A673 (cell line): Measurements from ENCODE around the gene ARL6IP1. TPM values are rescaled to one million over a fixed set of nuclear protein-coding genes. Genes with fewer than 3 reads are reported as not detected.

Source experiments
- BruUV-seq: library from RNA; stranded (reverse); fragments of 400-500 nt; replicated peaks from 2 replicates; lab custom pipeline; 2021; lab: Mats Ljungman, UMichigan
- CTCF ChIA-PET: fragments of 300-600 bp; sonication (Branson Sonifier 250); formaldehyde crosslinking; loops from one replicate; lab custom pipeline; 2022; ENCODE audit warnings: antibody characterized with exemption; lab: Charles Lee
- POLR2A ChIA-PET: fragments of 300-600 bp; sonication (Branson Sonifier 250); formaldehyde crosslinking; loops from one replicate; lab custom pipeline; 2022; ENCODE audit warnings: antibody characterized with exemption; ENCODE audit not compliant: low non-redundant PET; lab: Charles Lee
- DNase-seq: peaks from one replicate; pipeline ENCODE4 v3.0.0-alpha.2; 2015; ENCODE audit warnings: low spot score
- H3K27ac ChIP-seq: fragments of 200-600 bp; sonication (generic); 2 replicates; pipeline ENCODE4 v1.5.1; 2016; ENCODE audit warnings: mixed run types, low read depth, mild to moderate bottlenecking, mixed read lengths, antibody characterized with exemption, low read length; ENCODE audit not compliant: poor library complexity, severe bottlenecking
- H3K27me3 ChIP-seq: fragments of 200-600 bp; sonication (generic); replicated peaks from 2 replicates; pipeline ENCODE4 v1.6.1; 2017; ENCODE audit warnings: mixed run types, low read depth, mild to moderate bottlenecking, mixed read lengths, antibody characterized with exemption, low read length; ENCODE audit not compliant: insufficient read depth, poor library complexity
- H3K36me3 ChIP-seq: fragments of 200-600 bp; sonication (generic); 2 replicates; pipeline ENCODE4 v1.6.1; 2016; ENCODE audit warnings: mixed run types, mild to moderate bottlenecking, mixed read lengths, antibody characterized with exemption, low read length; ENCODE audit not compliant: insufficient read depth, poor library complexity, severe bottlenecking
- H3K4me1 ChIP-seq: fragments of 200-600 bp; sonication (generic); 2 replicates; pipeline ENCODE4 v1.6.1; 2017; ENCODE audit warnings: mixed run types, mild to moderate bottlenecking, mixed read lengths, antibody characterized with exemption, low read length; ENCODE audit not compliant: insufficient read depth, poor library complexity, severe bottlenecking
- H3K4me3 ChIP-seq: fragments of 200-600 bp; sonication (generic); 2 replicates; pipeline ENCODE4 v1.5.1; 2016; ENCODE audit warnings: low read depth, mixed run types, mild to moderate bottlenecking, mixed read lengths, low read length; ENCODE audit not compliant: poor library complexity, severe bottlenecking
- H3K9me3 ChIP-seq: fragments of 200-600 bp; sonication (generic); 2 replicates; pipeline ENCODE4 v1.6.1; 2016; ENCODE audit warnings: mixed run types, low read depth, mild to moderate bottlenecking, mixed read lengths, antibody characterized with exemption, low read length; ENCODE audit not compliant: poor library complexity, severe bottlenecking
- EZH2 ChIP-seq: fragments of 200-600 bp; sonication (generic); IDR thresholded peaks from 2 replicates; pipeline ENCODE4 v1.6.1; 2017; ENCODE audit warnings: borderline replicate concordance, low read depth, mild to moderate bottlenecking, mixed read lengths, antibody characterized with exemption, low read length; ENCODE audit not compliant: poor library complexity, severe bottlenecking
- intact Hi-C: fragments of 100-400 bp; cut with micrococcal nuclease; formaldehyde crosslinking; loops from one replicate; pipeline ENCODE4 v1.10.0; 2022; ENCODE audit not compliant: unreplicated experiment
- total RNA-seq: library from RNA; stranded (reverse); gene quantifications from 2 replicates; pipeline ENCODE4 v1.2.3, GENCODE V29; 2021
- TF ChIP-seq, protein P1 (sequence below): fragments of 300-800, 200-600 bp; sonication (generic); conservative IDR thresholded peaks from 2 replicates; pipeline ENCODE4 v1.5.1; 2017; ENCODE audit warnings: low read depth, mild to moderate bottlenecking, antibody characterized with exemption, low read length, moderate library complexity, mixed read lengths

ARL6IP1 gene
- total RNA-seq, 1 experiment from 2014 or later: 223 TPM

DNA sequence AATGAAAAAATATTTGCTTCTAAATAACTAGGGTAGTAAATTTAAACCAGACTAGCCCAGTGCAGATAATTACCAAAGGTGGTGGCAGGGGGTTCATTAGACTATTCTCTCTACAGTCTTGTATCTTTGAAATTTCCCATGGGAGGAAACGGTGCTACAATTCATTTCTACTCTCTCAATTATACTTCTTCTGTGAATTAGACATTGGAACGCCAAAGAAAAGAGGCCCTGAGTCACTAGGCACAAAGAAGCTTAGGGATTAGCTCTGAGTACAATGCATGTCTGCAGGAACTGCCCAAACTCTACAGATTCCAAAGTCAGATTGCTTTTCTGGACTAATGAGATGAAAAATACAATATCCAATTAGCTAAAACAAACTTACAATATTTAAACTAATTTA, 30.7 kb upstream of the ARL6IP1 start:
- no TSS peak for BruUV-seq
- Histone ChIP-seq H3K4me1 (peaks cover 12% of the 10 kb centered on the region), H3K36me3 (peaks cover 90% of the 10 kb centered on the region), H3K27ac (no peak overlapping the region), H3K27me3 (no peaks in the 10 kb centered on the region), H3K9me3 (no peaks in the 10 kb centered on the region), H3K4me3 (no peak overlapping the region)
- POLR2A ChIA-PET: interaction anchor here (0.6 to 0.7 kb wide), 2 partner anchors 14 to 30 kb away, joined by 3 to 6 read pairs; no protein-coding TSS in a partner anchor
- DNase-seq: peak; percentile 88
- intact Hi-C loops: loop anchor here (10.0 kb wide), 1 partner anchor 63 kb away; no protein-coding TSS in a partner anchor
- TF ChIP-seq, protein P1, sequence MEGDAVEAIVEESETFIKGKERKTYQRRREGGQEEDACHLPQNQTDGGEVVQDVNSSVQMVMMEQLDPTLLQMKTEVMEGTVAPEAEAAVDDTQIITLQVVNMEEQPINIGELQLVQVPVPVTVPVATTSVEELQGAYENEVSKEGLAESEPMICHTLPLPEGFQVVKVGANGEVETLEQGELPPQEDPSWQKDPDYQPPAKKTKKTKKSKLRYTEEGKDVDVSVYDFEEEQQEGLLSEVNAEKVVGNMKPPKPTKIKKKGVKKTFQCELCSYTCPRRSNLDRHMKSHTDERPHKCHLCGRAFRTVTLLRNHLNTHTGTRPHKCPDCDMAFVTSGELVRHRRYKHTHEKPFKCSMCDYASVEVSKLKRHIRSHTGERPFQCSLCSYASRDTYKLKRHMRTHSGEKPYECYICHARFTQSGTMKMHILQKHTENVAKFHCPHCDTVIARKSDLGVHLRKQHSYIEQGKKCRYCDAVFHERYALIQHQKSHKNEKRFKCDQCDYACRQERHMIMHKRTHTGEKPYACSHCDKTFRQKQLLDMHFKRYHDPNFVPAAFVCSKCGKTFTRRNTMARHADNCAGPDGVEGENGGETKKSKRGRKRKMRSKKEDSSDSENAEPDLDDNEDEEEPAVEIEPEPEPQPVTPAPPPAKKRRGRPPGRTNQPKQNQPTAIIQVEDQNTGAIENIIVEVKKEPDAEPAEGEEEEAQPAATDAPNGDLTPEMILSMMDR: no peak
- TF ChIP-seq EZH2: no peak
- CTCF ChIA-PET: interaction anchor here (0.6 kb wide), 1 partner anchor 348 kb away, joined by 3 read pairs; no protein-coding TSS in a partner anchor

DNA sequence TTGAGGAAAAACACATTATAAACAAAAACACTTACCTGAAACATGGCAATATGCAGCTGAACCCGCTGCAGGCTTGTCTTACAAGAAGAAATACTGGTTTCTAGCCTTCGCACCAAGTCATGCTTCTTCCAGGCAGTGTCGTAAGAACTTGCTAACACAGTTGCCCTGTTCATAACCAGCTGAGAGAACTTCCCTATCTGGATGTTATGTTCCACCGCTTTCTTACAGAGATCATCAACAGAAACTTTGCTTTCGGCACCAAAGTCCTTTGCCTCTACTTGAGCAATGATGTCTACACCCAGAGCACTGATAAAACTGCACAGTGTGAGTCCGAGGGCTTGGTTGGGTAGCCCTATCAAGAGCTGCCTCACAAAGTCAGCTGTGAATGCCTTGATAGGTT, 27.9 kb upstream of the ARL6IP1 start:
- intact Hi-C loops: no loop called here
- Histone ChIP-seq H3K36me3 (peaks cover 64% of the 10 kb centered on the region), H3K4me1 (peaks cover 12% of the 10 kb centered on the region), H3K27me3 (no peaks in the 10 kb centered on the region), H3K27ac (no peak overlapping the region), H3K9me3 (no peaks in the 10 kb centered on the region), H3K4me3 (no peak overlapping the region)
- ChIA-PET CTCF (no interaction called here), POLR2A (no interaction called here)
- BruUV-seq: no TSS peak
- DNase-seq: no peak
- TF ChIP-seq EZH2: no peak
- TF ChIP-seq, protein P1: no peak

DNA sequence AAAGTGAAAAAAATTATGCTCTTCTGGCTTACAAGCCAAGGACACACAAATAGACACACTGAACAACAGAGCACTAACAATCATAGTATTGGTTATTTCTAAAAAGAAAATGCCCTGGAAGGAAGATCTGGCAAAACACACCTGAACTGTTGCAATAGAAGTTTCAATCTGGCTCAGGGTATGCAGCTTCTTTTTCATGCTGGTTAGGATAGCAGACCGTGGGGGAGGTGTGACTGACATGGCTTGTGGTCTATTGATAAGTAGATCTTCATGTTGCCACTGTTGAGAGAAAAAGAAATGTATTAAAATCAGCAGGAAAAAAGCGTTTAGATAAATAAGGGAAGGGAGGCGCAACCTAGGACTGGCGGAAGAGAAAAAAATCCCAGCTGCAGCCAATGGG, 26.5 kb upstream of the ARL6IP1 start:
- Histone ChIP-seq H3K27me3 (no peaks in the 10 kb centered on the region), H3K4me3 (no peak overlapping the region), H3K4me1 (peaks cover 11% of the 10 kb centered on the region), H3K27ac (no peak overlapping the region), H3K9me3 (no peaks in the 10 kb centered on the region), H3K36me3 (peaks cover 50% of the 10 kb centered on the region)
- ChIA-PET CTCF (no interaction called here), POLR2A (interaction anchor here (0.5 kb wide), 1 partner anchor 10 kb away, joined by 5 read pairs; no protein-coding TSS in a partner anchor)
- BruUV-seq: no TSS peak
- TF ChIP-seq, protein P1: no peak
- no peak for TF ChIP-seq EZH2
- DNase-seq: no peak
- intact Hi-C loops: no loop called here
